OCI-LY3 (cell line): ENCODE measurements around the gene RBM17.

ENCODE experiments used
- H2AFZ ChIP-seq: fragments of 200-600, 300-600 bp; shearing (Covaris generic); 2 replicates; pipeline ENCODE4 v1.6.0; 2014; ENCODE audit warnings: antibody characterized with exemption, low read depth, low read length
- H3K27ac ChIP-seq: fragments of 200-600, 300-600 bp; sonication (generic); 2 replicates; pipeline ENCODE4 v1.5.1; 2014; ENCODE audit warnings: mild to moderate bottlenecking, low read length, moderate library complexity, mixed read lengths
- H3K27me3 ChIP-seq: fragments of 200-600, 300-600 bp; sonication (generic); 2 replicates; pipeline ENCODE4 v1.6.1; 2014; ENCODE audit warnings: low read depth, low read length, mixed read lengths
- H3K36me3 ChIP-seq: fragments of 200-600, 300-600 bp; sonication (generic); replicated peaks from 2 replicates; pipeline ENCODE3; 2014; ENCODE audit warnings: low read depth, low read length, mixed read lengths
- H3K4me1 ChIP-seq: fragments of 300-600, 200-600 bp; sonication (generic); 2 replicates; pipeline ENCODE4 v1.6.1; 2014; ENCODE audit warnings: low read length, mixed read lengths
- H3K4me2 ChIP-seq: fragments of 200-600, 300-600 bp; sonication (generic); 2 replicates; pipeline ENCODE4 v1.6.1; 2014; ENCODE audit warnings: low read length, mixed read lengths
- H3K4me3 ChIP-seq: fragments of 300-600, 200-600 bp; sonication (generic); 2 replicates; pipeline ENCODE4 v1.5.1; 2014; ENCODE audit warnings: antibody characterized with exemption, mild to moderate bottlenecking, low read length, moderate library complexity
- H3K79me2 ChIP-seq: fragments of 300-600, 200-600 bp; shearing (Covaris generic); 2 replicates; pipeline ENCODE4 v1.6.1; 2014; ENCODE audit warnings: mild to moderate bottlenecking, low read length, mixed read lengths
- H3K9ac ChIP-seq: fragments of 300-600, 200-600 bp; shearing (Covaris generic); 2 replicates; pipeline ENCODE4 v1.6.0; 2014; ENCODE audit warnings: mild to moderate bottlenecking, low read length, moderate library complexity
- H3K9me3 ChIP-seq: fragments of 200-600, 300-600 bp; shearing (Covaris generic); 2 replicates; pipeline ENCODE4 v1.6.1; 2014; ENCODE audit warnings: low read length, mixed read lengths; ENCODE audit not compliant: insufficient read depth
- H4K20me1 ChIP-seq: fragments of 200-600, 300-600 bp; sonication (generic); 2 replicates; pipeline ENCODE4 v1.6.1; 2016; ENCODE audit warnings: low read length, mixed read lengths; ENCODE audit not compliant: insufficient read depth
- CTCF ChIP-seq: fragments of 200-600, 300-600 bp; sonication (generic); IDR thresholded peaks from 2 replicates; pipeline ENCODE4 v1.5.1; 2014; ENCODE audit warnings: antibody characterized with exemption, low read length, low read depth
- EZH2phosphoT487 ChIP-seq: fragments of 200-600 bp; shearing (Covaris generic); IDR thresholded peaks from 2 replicates; pipeline ENCODE4 v1.6.1; 2018; ENCODE audit warnings: antibody characterized with exemption, mixed run types, low read depth

The RBM17 gene

GRCh38 chr10:6146013-6146785, 57.4 kb downstream of the RBM17 start:
- peaks cover 3% of the 10 kb centered on the region; the same call in 1 of the 2 replicates for H3K27me3 ChIP-seq
- peak overlapping the region; percentile 84 for H3K9ac ChIP-seq
- no peak for TF ChIP-seq CTCF
- H3K4me1 ChIP-seq: peaks cover 19% of the 10 kb centered on the region
- H3K4me2 ChIP-seq: peak overlapping the region; percentile 95
- no peak overlapping the region for H3K27ac ChIP-seq
- peak overlapping the region; percentile 89 for H3K4me3 ChIP-seq
- peaks cover 25% of the 10 kb centered on the region for H3K79me2 ChIP-seq
- H2AFZ ChIP-seq: no peak overlapping the region
- H4K20me1 ChIP-seq: peaks cover 31% of the 10 kb centered on the region
- H3K9me3 ChIP-seq: no peaks in the 10 kb centered on the region
- no peaks in the 10 kb centered on the region for H3K36me3 ChIP-seq

DNA sequence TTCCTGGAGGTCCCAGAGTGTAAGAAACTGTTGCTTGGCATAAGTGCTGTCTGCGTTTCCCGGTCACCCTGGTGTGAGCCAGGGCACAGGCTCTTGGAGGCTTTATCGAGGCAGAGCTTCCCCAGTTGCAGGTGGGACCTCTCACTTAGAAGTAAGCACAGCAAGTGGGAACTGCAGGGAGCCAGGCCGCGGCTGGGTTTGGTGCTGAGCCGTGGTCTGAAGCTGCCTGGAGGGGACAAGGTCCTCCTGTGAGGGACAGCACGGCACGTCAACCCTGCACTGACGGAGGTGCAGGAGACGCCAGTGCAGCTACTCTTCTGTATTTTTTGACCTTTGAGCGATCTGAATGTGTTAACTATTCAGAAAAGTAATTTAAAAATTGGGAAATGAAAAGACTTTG, 58.1 kb downstream of the RBM17 start:
- Histone ChIP-seq H3K4me3 (no peak overlapping the region), H3K4me2 (no peak overlapping the region), H3K27me3 (peaks cover 3% of the 10 kb centered on the region; the same call in 1 of the 2 replicates), H3K79me2 (peaks cover 28% of the 10 kb centered on the region), H3K9me3 (no peaks in the 10 kb centered on the region), H3K36me3 (no peaks in the 10 kb centered on the region), H4K20me1 (peaks cover 38% of the 10 kb centered on the region), H2AFZ (no peak overlapping the region), H3K4me1 (peaks cover 26% of the 10 kb centered on the region), H3K27ac (no peak overlapping the region), H3K9ac (no peak overlapping the region)
- no peak for TF ChIP-seq EZH2phosphoT487
- TF ChIP-seq CTCF: no peak

DNA sequence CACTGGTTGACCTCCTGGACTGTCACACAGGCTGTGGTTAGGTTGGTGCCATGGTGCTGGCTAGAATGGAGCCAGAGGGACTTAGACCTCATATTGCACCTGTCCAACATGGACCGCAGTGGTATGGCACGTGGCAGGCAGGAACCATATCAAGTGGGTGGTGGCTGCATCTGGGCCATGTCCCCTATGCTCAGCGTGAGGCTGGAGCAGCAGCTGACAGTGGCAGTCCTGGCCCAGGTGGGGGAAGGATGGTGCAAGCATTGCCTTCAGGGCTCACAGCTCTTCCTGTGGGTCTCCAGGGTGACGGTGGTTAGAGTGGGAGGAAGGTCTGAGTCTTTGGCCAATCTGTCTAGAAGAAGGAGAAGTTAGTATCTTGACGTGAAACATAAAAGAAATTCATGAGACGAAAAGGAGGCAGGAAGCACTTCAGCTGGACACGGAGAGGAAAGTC, 59.4 kb downstream of the RBM17 start:
- TF ChIP-seq EZH2phosphoT487: no peak
- no peak for TF ChIP-seq CTCF
- Histone ChIP-seq H3K27me3 (no peaks in the 10 kb centered on the region; the same call in 1 of the 2 replicates), H4K20me1 (peaks cover 46% of the 10 kb centered on the region), H3K36me3 (no peaks in the 10 kb centered on the region), H3K4me2 (no peak overlapping the region), H3K4me1 (peaks cover 18% of the 10 kb centered on the region), H3K4me3 (no peak overlapping the region), H3K27ac (no peak overlapping the region), H3K9ac (no peak overlapping the region), H2AFZ (no peak overlapping the region), H3K9me3 (no peaks in the 10 kb centered on the region), H3K79me2 (peaks cover 37% of the 10 kb centered on the region)

DNA sequence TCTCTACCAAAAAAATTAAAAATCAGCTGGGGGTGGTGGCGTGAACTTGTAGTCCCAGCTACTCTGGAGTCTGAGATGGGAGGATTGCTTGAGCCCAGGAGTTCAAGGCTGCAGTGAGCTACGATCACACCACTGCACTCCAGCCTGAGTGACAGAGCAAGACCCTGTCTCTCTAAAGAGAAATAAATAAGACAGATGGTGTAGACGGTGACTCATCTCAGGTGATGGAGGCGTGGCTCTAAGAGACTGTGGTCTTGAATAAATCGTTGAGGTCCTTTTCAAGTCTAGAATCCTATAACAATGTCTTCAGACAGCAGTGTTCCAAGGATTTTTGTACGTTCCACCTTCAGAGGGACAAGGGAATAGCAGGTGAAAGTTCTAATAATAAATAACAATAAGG, 60.1 kb downstream of the RBM17 start:
- TF ChIP-seq EZH2phosphoT487: no peak
- Histone ChIP-seq H3K4me1 (peaks cover 18% of the 10 kb centered on the region), H3K27me3 (no peaks in the 10 kb centered on the region), H2AFZ (no peak overlapping the region), H3K79me2 (peaks cover 39% of the 10 kb centered on the region), H3K9me3 (no peaks in the 10 kb centered on the region), H3K4me3 (no peak overlapping the region), H4K20me1 (peaks cover 47% of the 10 kb centered on the region), H3K36me3 (no peaks in the 10 kb centered on the region), H3K9ac (no peak overlapping the region), H3K27ac (no peak overlapping the region), H3K4me2 (no peak overlapping the region)
